ENCODE measurements around the gene SARM1. TPM values are rescaled to one million over a fixed set of nuclear protein-coding genes. Genes with fewer than 3 reads are reported as not detected.

Gene SARM1
- total RNA-seq, result 10 to 100 TPM; 13.3 to 17.9 TPM

DNA sequence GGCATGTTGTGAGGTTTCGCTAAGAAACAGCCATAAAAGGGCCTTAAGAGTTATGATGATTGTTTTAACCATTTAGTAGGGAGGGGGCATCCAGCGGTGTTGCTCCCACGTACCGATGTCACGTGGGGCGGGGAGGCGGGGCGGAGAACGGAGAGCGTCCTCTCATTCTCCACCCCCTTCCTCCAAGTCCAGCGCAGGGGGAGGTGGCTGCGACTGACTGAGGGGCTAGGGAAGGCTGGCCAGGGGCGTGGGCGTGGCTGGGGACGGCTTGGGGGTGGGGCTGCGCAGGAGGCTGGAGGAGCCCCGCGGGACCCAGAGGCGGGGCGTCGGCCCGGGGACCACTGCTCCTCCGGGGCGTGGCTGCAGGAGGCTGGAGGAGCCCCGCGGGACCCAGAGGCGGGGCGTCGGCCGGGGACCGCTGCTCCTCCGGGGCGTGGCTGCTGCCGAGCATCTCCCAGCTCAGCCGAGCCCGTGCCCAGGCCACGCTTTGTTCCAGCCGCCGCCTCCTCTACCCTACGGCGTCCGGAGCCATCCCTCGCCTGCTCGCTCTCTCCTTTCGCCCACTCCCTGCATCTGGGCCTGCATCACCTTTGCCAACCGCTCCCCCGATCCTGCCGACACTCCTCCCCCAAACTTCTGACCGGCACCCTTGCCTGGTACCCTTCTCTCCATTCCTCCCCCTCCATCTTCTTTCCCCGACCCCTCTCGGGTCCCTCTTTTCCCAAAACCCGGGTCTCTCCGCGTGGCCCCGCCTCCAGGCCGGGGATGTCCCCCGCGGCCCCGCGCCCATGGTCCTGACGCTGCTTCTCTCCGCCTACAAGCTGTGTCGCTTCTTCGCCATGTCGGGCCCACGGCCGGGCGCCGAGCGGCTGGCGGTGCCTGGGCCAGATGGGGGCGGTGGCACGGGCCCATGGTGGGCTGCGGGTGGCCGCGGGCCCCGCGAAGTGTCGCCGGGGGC, at the start of gene SARM1:
TSS of gene SARM1 (plus strand) at position 450 of the 958 bp plus-strand sequence. CDS start at position 789, 339 bp downstream.

GRCh38 chr17:28335201-28335958, 36.1 kb upstream of the SARM1 start, which contains the start of the genes IFT20 and TNFAIP1:
Gene IFT20, minus strand, starts transcription at chr17:28335472. Its CDS starts 3,487 bp downstream, at chr17:28331985.
Gene TNFAIP1, plus strand, starts transcription at chr17:28335761. Its CDS starts 3,761 bp downstream, at chr17:28339522.

GRCh38 chr17:28357061-28357900, 14.2 kb upstream of the SARM1 start, which contains the start of gene POLDIP2:
Gene POLDIP2, minus strand, starts transcription at chr17:28357527. Its CDS starts 79 bp downstream, at chr17:28357448.

DNA sequence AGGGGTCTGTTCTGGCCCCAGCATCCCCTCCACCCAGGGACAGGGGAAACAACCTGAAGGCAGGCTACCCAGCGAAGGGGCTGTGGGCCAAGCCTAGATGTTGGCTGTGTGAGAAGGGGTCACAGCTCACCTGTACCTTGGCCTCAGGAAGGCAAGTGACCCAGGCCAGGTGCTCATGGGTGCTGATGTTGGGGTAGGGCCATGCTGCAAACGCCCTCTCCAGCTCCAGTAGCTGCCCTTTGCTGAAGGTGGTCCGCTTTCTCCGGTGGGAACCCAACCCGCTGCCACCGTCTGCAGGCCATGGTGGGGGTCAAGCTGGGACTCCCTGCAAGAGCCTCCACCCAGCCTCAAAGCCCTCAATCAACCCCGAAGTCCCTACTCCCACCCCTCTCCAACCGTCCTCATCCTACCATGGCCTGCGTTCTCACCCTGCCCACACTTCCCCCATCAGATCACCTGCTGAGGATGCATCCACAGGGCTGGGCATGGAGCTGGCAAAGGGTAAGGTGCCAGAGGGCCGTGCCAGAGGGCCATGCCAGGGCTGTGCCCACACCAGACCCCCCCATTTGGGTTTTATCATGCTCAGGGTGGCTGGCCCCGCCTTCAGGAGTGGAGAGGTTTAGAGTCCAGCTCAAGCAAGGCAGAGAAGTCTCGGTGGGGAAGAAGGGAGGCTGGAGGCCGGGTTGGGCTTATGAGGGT, 6.7 kb upstream of the SARM1 start, which contains the start of gene SEBOX:
TSS of gene SEBOX (minus strand) at position 535 of the 699 bp plus-strand sequence. CDS start at position 487, 48 bp downstream.

DNA sequence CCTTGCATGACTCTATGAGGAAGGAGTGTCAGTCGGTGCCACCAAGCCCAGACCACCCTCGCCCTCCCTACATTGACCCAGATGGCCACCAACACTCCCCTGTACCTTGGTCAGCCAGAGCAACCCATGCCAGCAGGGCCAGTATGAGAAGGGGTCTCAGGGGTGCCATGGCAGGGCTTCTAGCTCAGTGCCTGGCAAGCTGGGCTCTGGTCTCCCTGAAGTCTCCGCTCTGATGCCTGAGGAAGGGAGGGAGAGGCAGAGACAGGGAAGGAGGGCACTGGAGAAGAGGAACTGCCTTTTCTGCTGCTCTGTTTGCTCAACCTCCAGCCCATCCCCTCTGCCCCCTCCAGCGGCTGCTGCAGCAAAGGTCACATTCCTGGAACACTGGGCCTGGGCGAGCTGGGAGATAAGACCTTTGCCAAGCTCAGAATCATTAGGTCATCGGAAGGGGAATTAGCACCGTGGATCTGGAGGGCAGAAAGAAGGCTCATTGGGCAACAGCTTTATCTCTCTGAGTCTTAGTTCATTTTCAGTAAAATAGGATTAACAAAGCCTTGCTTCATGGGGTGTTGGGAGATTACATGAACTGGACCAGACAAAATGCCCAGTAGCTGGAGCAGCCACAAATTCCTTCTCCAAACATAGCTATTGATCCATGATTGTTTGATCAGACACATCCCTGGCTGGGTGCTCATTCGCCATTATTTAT, 1.3 kb upstream of the SARM1 start, which contains the start of gene VTN:
TSS of gene VTN (minus strand) at position 273 of the 709 bp plus-strand sequence. CDS start at position 169, 104 bp downstream.

DNA sequence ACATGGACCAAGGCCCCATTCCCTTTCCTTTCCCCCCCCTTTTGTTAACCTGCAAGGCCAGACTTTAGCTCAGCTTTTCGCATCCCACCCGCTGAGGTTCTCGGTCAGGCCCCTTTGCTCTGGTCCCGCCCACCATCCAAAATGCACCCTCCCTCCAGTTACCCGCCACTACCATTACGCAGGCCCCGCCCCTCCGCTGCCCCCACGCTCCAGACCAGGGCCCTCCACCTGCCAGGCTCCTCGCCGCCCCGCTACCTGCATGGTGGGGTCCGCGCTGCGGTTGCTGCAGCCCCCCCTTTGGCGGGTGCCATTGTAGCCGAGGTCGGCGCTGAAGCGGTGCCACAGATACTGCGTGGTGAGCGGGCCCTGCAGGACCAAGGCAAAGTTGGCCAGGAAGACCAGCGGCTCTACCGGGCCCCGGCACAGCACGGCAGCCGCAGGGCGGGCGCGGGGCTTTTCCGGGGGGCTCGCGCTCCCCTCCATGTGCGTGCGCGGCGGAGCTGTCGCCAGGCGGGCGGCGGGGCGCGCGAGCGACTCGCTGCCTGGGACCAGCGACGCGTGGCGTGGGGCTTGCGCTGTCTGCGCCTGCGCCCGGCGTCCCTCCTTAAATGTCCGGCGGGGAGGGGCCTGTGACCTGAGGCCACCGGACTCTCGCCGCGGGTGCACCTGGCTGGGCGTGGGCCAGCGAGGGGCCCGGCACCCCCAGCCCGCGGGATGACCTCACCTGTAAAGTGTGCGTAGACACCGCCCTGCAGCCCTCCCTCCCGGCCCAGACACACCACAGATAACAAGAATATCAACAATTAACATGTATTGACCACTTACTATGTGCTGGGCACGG, 34.4 kb downstream of the SARM1 start, which contains the start of gene SLC46A1:
TSS of gene SLC46A1 (minus strand) at position 581 of the 841 bp plus-strand sequence. CDS start at position 483, 98 bp downstream.

Other genes with a start within 250 kb of the SARM1 start
- gene TMEM97, start 52.5 kb upstream of the SARM1 start, total RNA-seq, result 10 to 100 TPM; 38.2 to 65.9 TPM
- gene IFT20, start 36.2 kb upstream of the SARM1 start, total RNA-seq, result 10 to 100 TPM; 12.7 to 16.7 TPM
- gene TNFAIP1, start 35.9 kb upstream of the SARM1 start, total RNA-seq, result 10 to 100 TPM; 34.4 to 38.3 TPM
- gene POLDIP2, start 14.2 kb upstream of the SARM1 start, total RNA-seq, result 10 to 100 TPM; 83.6 to 98.6 TPM
- not detected for gene SEBOX, start 6.5 kb upstream of the SARM1 start, total RNA-seq
- under 1 TPM in 1 of 2 donors, not detected in 1; 0.34 TPM for gene VTN, start 1.4 kb upstream of the SARM1 start, total RNA-seq
- 1 to 10 TPM; 3.7 to 7.6 TPM for gene SLC46A1, start 34.5 kb downstream of the SARM1 start, total RNA-seq
- not detected for gene SLC13A2, start 102.0 kb downstream of the SARM1 start, total RNA-seq
- gene FOXN1, start 134.7 kb downstream of the SARM1 start, total RNA-seq, result not detected
- gene UNC119, start 180.9 kb downstream of the SARM1 start, total RNA-seq, result 10 to 100 TPM; 19.3 to 24.0 TPM
- 10 to 100 TPM; 43.7 to 48.3 TPM for gene PIGS, start 199.8 kb downstream of the SARM1 start, total RNA-seq
- gene ALDOC, start 205.2 kb downstream of the SARM1 start, total RNA-seq, result 10 to 100 TPM; 16.2 to 19.3 TPM
- 10 to 100 TPM; 32.0 to 72.9 TPM for gene SPAG5, start 227.3 kb downstream of the SARM1 start, total RNA-seq
- gene RSKR, start 242.5 kb downstream of the SARM1 start, total RNA-seq, result 1 to 10 TPM; 6.7 to 7.6 TPM